Testis (tissue), 3 donors: Measurements from ENCODE around the gene LRTM2. TPM values are rescaled to one million over a fixed set of nuclear protein-coding genes. Genes with fewer than 3 reads are reported as not detected.

Experiments
- DNase-seq: peaks from one replicate; pipeline ENCODE4 v3.0.0-alpha.2; 2019
- H3K27ac ChIP-seq, 2 donors: fragments of 200-600 bp; sonication (generic); one replicate each; pipeline ENCODE4 v1.5.1; 2019
- H3K27me3 ChIP-seq: fragments of 200-600 bp; sonication (generic); one replicate; pipeline ENCODE4 v1.5.1; 2019
- H3K36me3 ChIP-seq: fragments of 200-600 bp; sonication (generic); one replicate; pipeline ENCODE4 v1.5.1; 2017; ENCODE audit warnings: low read depth; ENCODE audit errors: missing control alignments
- H3K4me1 ChIP-seq: fragments of 200-600 bp; sonication (generic); one replicate; pipeline ENCODE4 v1.5.1; 2019
- H3K4me3 ChIP-seq, 2 donors: fragments of 200-600 bp; sonication (generic); one replicate each; pipeline ENCODE4 v1.5.1; 2017 to 2019
- H3K9me3 ChIP-seq: fragments of 200-600 bp; sonication (generic); one replicate; pipeline ENCODE4 v1.5.1; 2017
- CTCF ChIP-seq, 3 experiments: fragments of 450-650 bp in 2 of 3; fragments of 200-600 bp in 1 of 3; sonication (generic) in 1 of 3; IDR thresholded peaks; one replicate each; pipeline ENCODE4 v1.5.1; 2016 to 2019; ENCODE audit warnings: antibody characterized with exemption in 3 of 3, mild to moderate bottlenecking in 2 of 3, moderate library complexity in 1 of 3
- POLR2A ChIP-seq: fragments of 450-650 bp; IDR thresholded peaks from one replicate; pipeline ENCODE4 v1.6.1; 2017; ENCODE audit warnings: antibody characterized with exemption, mild to moderate bottlenecking, moderate library complexity
- WGBS, 2 donors: methylation state at CpG; one replicate each; pipeline ENCODE4 v1.1.5; 2018; 5-methylcytosine and 5-hydroxymethylcytosine counted together
- intact Hi-C: fragments of 100-400 bp; cut with DNase I; formaldehyde crosslinking; loops from one replicate; pipeline ENCODE4 v1.15.1; 2023; ENCODE audit warnings: low total_unique reads
- polyA plus RNA-seq: library from polyadenylated mRNA; stranded (reverse); fragments of 350-450 nt; fragmentation: Illumina TruSeq; extraction: RNeasy Lipid Tissue Mini Kit (QIAGEN cat#74804); gene quantifications from one replicate; pipeline ENCODE4 v1.2.3, GENCODE V29; 2014; ENCODE audit warnings: low read depth, low replicate concordance; ENCODE audit not compliant: insufficient read depth
- total RNA-seq, 2 donors: library from RNA; depleted of rRNA; stranded (reverse); fragments of >200 nt; gene quantifications; one replicate each; pipeline ENCODE4 v1.2.3, GENCODE V29; 2016

The LRTM2 gene
- total and polyA plus RNA-seq, 3 donors from 2014 or later, result 0.39 to 0.96 (median 0.43) TPM

- no peaks in the 10 kb centered on the region for H3K36me3 ChIP-seq
- no peaks in the 10 kb centered on the region for H3K4me1 ChIP-seq
- H3K4me3 ChIP-seq, result no peak overlapping the region
- H3K27ac ChIP-seq, result no peak overlapping the region
- intact Hi-C loops, result no loop called here
- DNase-seq, result no peak
- TF ChIP-seq CTCF (IDR thresholded peaks at IDR 0.05), result no peak
- TF ChIP-seq POLR2A, result no peak
- no peaks in the 10 kb centered on the region for H3K9me3 ChIP-seq
- no peaks in the 10 kb centered on the region for H3K27me3 ChIP-seq
- WGBS, 2 donors, result 94 to 96% methylated on average over 6 to 7 of the region's 7 CpGs
Observed at GRCh38 chr12:1857821-1858220, 37.5 kb downstream of the LRTM2 start.

GRCh38 chr12:1858456-1858855 is 38.1 kb downstream of the LRTM2 start:
- H3K4me3 ChIP-seq, result no peak overlapping the region
- H3K4me1 ChIP-seq, result no peaks in the 10 kb centered on the region
- H3K27me3 ChIP-seq, result no peaks in the 10 kb centered on the region
- WGBS, 2 donors, result 84 to 89% methylated on average over 11 of the region's 11 CpGs
- no peak for DNase-seq
- H3K27ac ChIP-seq, result no peak overlapping the region
- TF ChIP-seq POLR2A (no peak), CTCF (IDR thresholded peaks at IDR 0.05) (no peak)
- H3K36me3 ChIP-seq, result no peaks in the 10 kb centered on the region
- intact Hi-C loops, result no loop called here
- no peaks in the 10 kb centered on the region for H3K9me3 ChIP-seq

- 68 to 81% methylated on average over 6 to 7 of the region's 7 CpGs for WGBS, 2 donors
- Histone ChIP-seq H3K27ac (no peak overlapping the region), H3K27me3 (no peaks in the 10 kb centered on the region), H3K4me3 (no peak overlapping the region), H3K9me3 (no peaks in the 10 kb centered on the region), H3K36me3 (no peaks in the 10 kb centered on the region), H3K4me1 (no peaks in the 10 kb centered on the region)
- no peak for TF ChIP-seq CTCF (IDR thresholded peaks at IDR 0.05)
- TF ChIP-seq POLR2A, result no peak
- intact Hi-C loops, result no loop called here
- DNase-seq, result no peak
Observed at GRCh38 chr12:1859643-1860042, 39.3 kb downstream of the LRTM2 start.

- Histone ChIP-seq H3K36me3 (no peaks in the 10 kb centered on the region), H3K27me3 (no peaks in the 10 kb centered on the region), H3K9me3 (no peaks in the 10 kb centered on the region), H3K27ac (no peak overlapping the region), H3K4me1 (no peaks in the 10 kb centered on the region), H3K4me3 (no peak overlapping the region)
- intact Hi-C loops, result no loop called here
- TF ChIP-seq CTCF (IDR thresholded peaks at IDR 0.05), result no peak
- TF ChIP-seq POLR2A, result no peak
- DNase-seq, result no peak
Observed at GRCh38 chr12:1862973-1863372, 42.6 kb downstream of the LRTM2 start.

GRCh38 chr12:1863823-1864222 is 43.5 kb downstream of the LRTM2 start:
- H3K4me1 ChIP-seq, result no peaks in the 10 kb centered on the region
- WGBS, 2 donors, result 71 to 79% methylated on average over 16 of the region's 16 CpGs
- no peaks in the 10 kb centered on the region for H3K27me3 ChIP-seq
- intact Hi-C loops, result no loop called here
- no peaks in the 10 kb centered on the region for H3K36me3 ChIP-seq
- H3K9me3 ChIP-seq, result no peaks in the 10 kb centered on the region
- TF ChIP-seq CTCF (IDR thresholded peaks at IDR 0.05), result no peak
- TF ChIP-seq POLR2A, result no peak
- peak overlapping the region in 1 of 2 donors; percentile 47 for H3K4me3 ChIP-seq
- DNase-seq, result no peak
- H3K27ac ChIP-seq, result no peak overlapping the region
